Germinal center (tissue), 1 donor: ENCODE measurements around the gene CRYBA1.
A peak's percentile ranks its signal among the peaks of the same experiment; 100 is the strongest.

ENCODE experiments used
- DNase-seq: peaks from one replicate; pipeline ENCODE4 v3.0.0; 2012; ENCODE audit warnings: mixed read lengths, low spot score

CRYBA1 gene

DNA sequence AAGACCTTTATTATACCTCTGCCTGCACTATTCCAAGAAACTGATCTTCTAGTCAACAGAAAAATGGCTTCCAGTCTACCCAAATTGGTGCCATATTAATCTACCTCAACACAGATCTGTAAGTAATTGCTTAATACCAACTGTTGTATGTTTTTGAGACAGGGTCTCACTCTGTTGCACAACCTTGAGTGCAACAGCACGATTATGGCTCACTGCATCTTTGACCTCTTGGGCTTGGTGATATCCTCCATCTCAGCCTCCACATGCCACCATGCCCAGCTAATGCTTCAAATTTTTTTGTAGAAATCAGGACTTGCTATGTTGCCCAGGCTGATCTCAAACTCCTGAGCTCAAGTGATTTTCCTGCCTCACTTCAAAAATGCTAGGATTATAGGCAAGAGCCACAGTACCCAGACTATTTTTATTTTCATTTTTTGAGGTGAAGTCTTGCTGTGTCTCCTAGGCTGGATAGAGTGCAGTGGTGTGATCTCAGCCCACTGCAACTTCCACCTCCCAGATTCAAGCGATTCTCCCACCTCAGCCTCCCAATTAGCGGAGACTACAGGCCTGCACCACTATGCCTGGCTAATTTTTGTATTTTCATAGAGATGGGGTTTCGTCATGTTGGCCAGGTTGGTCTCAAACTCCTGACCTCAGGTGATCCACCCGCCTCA, 32.9 kb downstream of the CRYBA1 start:
- DNase-seq = no peak

GRCh38 chr17:29283496-29283895, 36.8 kb downstream of the CRYBA1 start:
- no peak for DNase-seq

DNA sequence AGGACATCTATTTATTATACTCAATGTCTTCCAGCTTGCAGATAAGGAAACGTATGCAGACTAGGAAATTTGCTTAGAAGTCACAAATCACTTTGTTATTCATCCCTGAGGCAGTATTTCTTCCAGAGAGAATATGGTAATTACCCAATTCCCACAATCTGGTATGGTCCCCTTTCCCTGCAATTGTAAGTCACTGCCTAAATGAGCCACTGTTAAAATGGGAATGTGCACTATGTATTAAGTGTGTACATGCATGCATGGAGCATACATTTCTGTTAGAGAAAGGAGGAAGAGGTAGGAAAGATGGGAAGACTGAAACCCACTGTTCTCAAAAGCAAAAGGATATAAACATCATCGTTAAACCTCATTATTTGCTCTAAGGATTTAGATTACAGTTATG, 37.3 kb downstream of the CRYBA1 start:
- DNase-seq = no peak

GRCh38 chr17:29289852-29290251, 43.2 kb downstream of the CRYBA1 start:
- DNase-seq = no peak

DNA sequence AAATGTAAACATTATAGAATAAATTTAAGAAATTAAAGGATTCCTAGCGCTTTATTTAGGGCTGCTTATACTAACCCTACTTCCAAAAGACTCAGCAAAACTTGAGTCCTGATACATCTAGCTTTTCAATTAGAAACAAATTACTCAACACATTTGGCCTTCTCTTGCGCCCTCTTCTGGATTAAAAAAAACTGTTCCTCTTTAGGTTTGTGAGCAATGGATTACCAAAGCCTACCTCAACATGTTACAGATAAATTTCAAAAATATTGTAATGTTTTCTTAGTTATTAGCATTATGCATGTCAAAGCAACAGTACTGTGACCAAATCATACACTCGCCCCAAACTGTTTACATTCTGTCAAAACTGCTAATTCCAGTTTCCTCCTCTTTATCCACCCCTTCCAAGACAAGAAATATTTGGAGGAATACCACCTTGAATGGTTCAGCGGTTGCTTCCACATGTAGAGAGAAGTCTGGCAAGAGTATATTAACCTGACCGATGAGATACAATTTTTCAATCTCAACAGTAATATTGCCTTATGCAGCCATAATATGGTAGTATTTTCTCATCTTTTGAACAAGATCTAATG, 44.6 kb downstream of the CRYBA1 start:
- peak; percentile 49 for DNase-seq

DNA sequence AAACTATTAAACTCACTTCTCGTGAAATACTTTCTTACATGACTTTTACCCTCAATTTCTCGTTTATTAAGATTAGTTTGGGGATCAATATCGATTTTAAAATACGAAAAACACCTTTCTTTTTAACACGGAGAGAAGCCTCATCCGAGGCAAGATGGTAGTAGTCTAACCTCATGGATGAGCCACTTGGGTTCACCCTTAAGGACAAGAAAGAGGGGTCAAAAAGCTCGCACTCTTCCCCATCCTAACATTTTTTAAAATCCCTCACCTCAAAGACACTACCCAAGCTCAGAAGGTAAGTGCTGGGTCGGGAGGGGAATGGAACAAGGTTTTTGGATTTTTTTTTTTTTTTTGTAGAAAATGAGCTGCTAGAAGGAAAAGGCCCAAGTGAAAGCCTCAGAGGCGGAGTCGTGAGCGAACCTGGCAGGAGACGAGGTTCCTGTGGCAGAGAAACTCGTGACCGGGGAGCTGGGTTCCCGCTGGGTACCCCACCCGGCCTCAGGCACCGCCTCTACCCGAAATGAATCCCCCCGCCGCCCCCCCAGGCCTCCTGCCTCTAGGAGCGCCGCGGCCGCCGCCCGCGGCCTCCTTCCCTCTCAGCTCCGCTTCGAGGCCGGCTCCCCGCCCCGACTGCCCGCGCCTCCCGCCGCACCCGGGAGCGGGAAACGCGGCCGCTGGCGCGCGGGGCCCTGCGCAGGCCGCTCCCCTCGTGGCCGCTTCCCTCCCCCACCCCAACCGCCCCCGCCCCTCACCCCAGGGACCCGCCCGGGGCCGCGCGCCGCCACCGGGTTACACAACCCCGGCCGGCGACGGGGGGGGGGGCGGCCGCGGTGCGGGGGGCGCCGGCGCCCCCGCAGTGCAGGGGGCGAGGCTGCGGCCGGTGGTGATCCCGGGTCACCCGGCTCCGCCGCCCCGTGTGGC, 45.7 kb downstream of the CRYBA1 start:
- DNase-seq = peak; percentile 56

DNA sequence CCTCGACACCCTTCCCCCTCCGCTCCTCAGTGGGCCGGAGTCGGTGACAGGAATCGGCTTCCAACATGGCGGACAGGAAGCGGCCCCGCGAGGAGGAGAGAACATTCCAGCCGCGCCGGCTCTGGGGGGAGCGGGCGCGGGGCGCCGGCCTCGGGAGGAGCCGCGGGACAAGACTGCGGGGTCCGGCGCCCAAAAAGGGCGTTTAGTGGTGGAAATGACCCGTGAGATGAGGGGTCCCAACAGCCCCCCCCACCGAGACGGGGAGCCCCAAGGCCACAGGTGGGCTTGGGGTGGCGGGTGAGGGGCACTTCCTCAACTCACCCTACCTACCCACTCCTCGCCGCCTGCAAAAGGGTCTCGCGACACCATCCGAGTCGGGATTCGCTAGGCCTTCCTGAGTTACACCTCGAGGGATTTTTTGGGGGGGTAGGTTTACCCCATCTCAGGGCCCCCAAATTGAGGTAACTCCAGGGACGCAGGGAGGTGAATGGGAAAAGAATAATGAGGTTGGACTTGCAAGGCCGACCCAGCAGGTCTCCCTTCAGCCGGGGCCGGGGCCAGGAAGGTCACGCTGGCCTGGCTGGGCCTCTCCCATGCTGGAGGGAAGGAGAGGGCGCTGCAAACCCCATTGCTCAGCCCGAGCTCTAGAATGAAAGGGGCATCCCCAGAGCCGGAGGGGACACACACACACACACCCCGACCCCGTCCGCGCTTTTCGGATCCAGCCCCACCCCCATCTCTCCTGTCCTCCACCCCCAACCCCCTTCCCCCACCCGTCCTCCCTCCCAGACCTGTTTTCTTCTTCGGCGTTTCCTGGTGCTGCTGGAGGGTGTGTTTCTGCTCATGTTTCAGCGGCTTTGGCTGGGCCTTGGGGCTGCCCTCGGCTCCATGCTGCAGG, 46.6 kb downstream of the CRYBA1 start:
- DNase-seq = peak; percentile 70

DNA sequence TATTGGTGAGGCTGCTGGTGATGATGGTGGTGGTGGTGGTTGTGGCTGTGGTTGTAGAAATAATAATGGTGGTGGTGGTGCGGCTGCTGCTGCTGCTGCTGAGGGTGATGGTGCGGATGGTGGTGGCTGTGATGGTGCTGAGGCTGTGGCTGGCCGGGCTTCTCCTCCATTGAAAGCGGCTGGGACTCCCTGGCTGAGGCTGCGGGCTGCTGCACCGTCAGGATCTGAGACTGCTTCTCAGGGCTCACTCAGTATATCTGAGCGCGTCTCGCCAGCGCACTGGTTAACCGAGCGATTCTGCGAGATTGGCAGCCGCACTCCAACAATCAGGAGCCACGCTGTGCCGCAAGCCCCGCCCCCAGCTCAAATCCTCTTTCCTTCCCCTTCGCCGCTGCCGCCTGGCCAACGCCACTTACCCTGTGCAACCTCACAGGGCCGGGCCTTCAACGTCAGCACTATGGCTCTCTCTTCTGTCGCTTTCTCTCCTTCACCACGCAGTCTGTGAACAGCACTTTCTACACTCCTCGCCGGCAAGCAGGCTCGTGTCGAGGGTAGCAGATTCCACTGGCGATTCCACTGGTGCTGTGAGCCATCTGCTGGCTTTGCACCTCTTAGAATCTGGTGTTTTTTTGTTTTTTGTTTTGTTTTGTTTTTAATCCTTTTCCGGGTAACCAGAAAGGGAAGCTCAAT, 47.4 kb downstream of the CRYBA1 start, which contains the start of gene NUFIP2:
Gene NUFIP2, minus strand, starts transcription at position 259 of the 690 bp plus-strand sequence. Its CDS starts 89 bp downstream, at position 170.
- DNase-seq = peak; percentile 97

DNA sequence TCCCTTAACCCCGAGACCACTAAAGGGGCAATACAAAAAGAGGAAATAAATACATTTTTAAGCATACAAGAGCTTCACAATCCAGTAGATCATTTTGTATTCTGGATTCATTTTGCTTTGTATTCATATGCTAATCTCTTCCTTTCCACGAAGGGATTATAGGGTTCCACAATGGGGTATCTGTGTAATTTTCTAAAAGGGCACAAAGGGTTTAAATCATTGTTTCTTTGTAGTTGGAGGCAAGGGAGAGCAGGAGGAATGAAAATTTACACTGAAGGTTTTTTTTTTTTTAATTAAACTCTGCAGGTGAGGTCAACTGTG, 47.9 kb downstream of the CRYBA1 start:
- DNase-seq = no peak

- DNase-seq = no peak
These were observed 48.8 kb downstream of the CRYBA1 start for GRCh38 chr17:29295420-29295819.

DNA sequence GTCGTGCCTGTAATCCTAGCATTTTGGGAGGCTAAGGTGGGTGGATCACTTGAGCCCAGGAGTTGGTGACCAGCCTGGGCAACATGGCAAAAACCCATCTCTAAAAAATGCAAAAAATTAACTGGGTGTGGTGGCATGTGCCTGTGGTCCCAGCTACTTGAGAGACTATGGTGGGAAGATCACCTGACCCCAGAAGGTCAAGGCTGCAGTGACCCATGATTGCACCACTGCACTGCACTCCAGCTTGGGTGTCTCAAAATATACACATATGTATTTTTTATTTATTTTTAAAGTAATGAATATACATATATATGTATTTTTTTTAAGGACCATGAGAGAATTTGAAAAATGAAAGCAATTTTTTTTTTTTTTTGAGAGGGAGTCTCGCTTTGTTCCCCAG, 52.4 kb downstream of the CRYBA1 start:
- DNase-seq = no peak

GRCh38 chr17:29303386-29303785, 56.7 kb downstream of the CRYBA1 start:
- DNase-seq = no peak
